GM12878 (cell line): ENCODE measurements around the gene BAZ1B. TPM values are rescaled to one million over a fixed set of nuclear protein-coding genes. Genes with fewer than 3 reads are reported as not detected.

ENCODE experiments used
- ATAC-seq: fragments of 200-7000 bp; cut with Tn5 transposase; 3 replicates; pipeline ENCODE4 v1.9.1; 2020; ENCODE audit warnings: mild to moderate bottlenecking, moderate library complexity
- BruUV-seq: library from RNA; stranded (reverse); fragments of 400-500 nt; replicated peaks from 2 replicates; lab custom pipeline; 2021; lab: Mats Ljungman, UMichigan
- CTCF ChIA-PET: fragments of 300-600 bp; sonication (Branson Sonifier 250); formaldehyde crosslinking; extraction: SDS; loops from one replicate; lab custom pipeline; 2021; ENCODE audit warnings: inconsistent platforms; lab: Yijun Ruan, JAX
- POLR2A ChIA-PET: fragments of 350-600 bp; formaldehyde crosslinking; extraction: SDS; loops from one replicate; lab custom pipeline; 2021; ENCODE audit warnings: inconsistent platforms; lab: Charles Lee
- RAD21 ChIA-PET: fragments of 300-600 bp; sonication (Branson Sonifier 250); formaldehyde crosslinking; loops from one replicate; lab custom pipeline; 2023; ENCODE audit warnings: antibody characterized with exemption; ENCODE audit not compliant: unreplicated experiment; lab: Charles Lee
- SMC1A ChIA-PET: fragments of 300-600 bp; sonication (Branson Sonifier 250); formaldehyde crosslinking; loops from one replicate; lab custom pipeline; 2023; ENCODE audit not compliant: unreplicated experiment, uncharacterized antibody; lab: Charles Lee
- DNase-seq: peaks from one replicate; pipeline ENCODE4 v3.0.0-alpha.2; 2011; ENCODE audit warnings: low read depth, low spot score
- FAIRE-seq: peaks from 3 replicates; lab custom pipeline; 2011; peaks lifted over from hg19 to GRCh38; lab: Jason Lieb, UNC
- H2AFZ ChIP-seq: 2 replicates; pipeline ENCODE4 v1.6.0; 2011; ENCODE audit warnings: low read depth, low read length, control low read depth; ENCODE audit not compliant: control insufficient read depth
- H3K27ac ChIP-seq: 2 replicates; pipeline ENCODE4 v1.5.1; 2011; ENCODE audit warnings: control low read depth; ENCODE audit not compliant: control insufficient read depth, insufficient read depth
- H3K27me3 ChIP-seq, 2 experiments: replicated peaks in 1 of 2; 2 replicates each; pipeline versions ENCODE4 v1.6.0 to v1.6.1; 2011; ENCODE audit warnings: low read length in 1 of 2; ENCODE audit not compliant: control insufficient read depth in 2 of 2, insufficient read depth in 2 of 2
- H3K36me3 ChIP-seq, 2 experiments: 2 replicates each; pipeline ENCODE4 v1.5.1; 2011; ENCODE audit warnings: low read length in 1 of 2; ENCODE audit not compliant: control insufficient read depth in 2 of 2, insufficient read depth in 2 of 2
- H3K4me1 ChIP-seq: 2 replicates; pipeline ENCODE4 v1.6.1; 2011; ENCODE audit warnings: mild to moderate bottlenecking, low read length, moderate library complexity, mixed read lengths; ENCODE audit not compliant: control insufficient read depth, insufficient read depth
- H3K4me2 ChIP-seq: 2 replicates; pipeline ENCODE4 v1.6.0; 2011; ENCODE audit warnings: control low read depth; ENCODE audit not compliant: control insufficient read depth, insufficient read depth
- H3K4me3 ChIP-seq: fragments of 200-600 bp; sonication (generic); 2 replicates; pipeline ENCODE4 v1.5.1; 2016
- H3K79me2 ChIP-seq: 2 replicates; pipeline ENCODE4 v1.6.0; 2011; ENCODE audit warnings: low read length; ENCODE audit not compliant: control insufficient read depth, insufficient read depth
- H3K9ac ChIP-seq: 2 replicates; pipeline ENCODE4 v1.8.0; 2011; ENCODE audit warnings: low read length, control low read depth, mixed read lengths; ENCODE audit not compliant: control insufficient read depth, insufficient read depth
- H3K9me3 ChIP-seq: replicated peaks from 3 replicates; pipeline ENCODE4 v1.5.1; 2011; ENCODE audit warnings: mild to moderate bottlenecking, low read length; ENCODE audit not compliant: control insufficient read depth, insufficient read depth
- H4K20me1 ChIP-seq: 2 replicates; pipeline ENCODE4 v1.6.0; 2011; ENCODE audit not compliant: control insufficient read depth, insufficient read depth
- ATF7 ChIP-seq: fragments of 450-650 bp; IDR thresholded peaks from 2 replicates; pipeline ENCODE4 v1.6.1; 2016; ENCODE audit warnings: low read depth, mild to moderate bottlenecking
- CHD1 ChIP-seq: IDR thresholded peaks from 2 replicates; pipeline ENCODE4 v1.6.1; 2012; ENCODE audit warnings: low read depth, low read length, improper control_type of control experiment
- CHD4 ChIP-seq: fragments of 200-600 bp; sonication (generic); IDR thresholded peaks from 2 replicates; pipeline ENCODE4 v1.6.1; 2016; ENCODE audit warnings: mild to moderate bottlenecking
- HCFC1 ChIP-seq: fragments of 150-350 bp; IDR thresholded peaks from 2 replicates; pipeline ENCODE4 v1.6.1; 2014; ENCODE audit warnings: low read length
- IKZF1 ChIP-seq: fragments of 450-650 bp; conservative IDR thresholded peaks from 2 replicates; pipeline ENCODE4 v1.6.1; 2017; ENCODE audit warnings: antibody characterized with exemption, mild to moderate bottlenecking
- RAD21 ChIP-seq: IDR thresholded peaks from 2 replicates; pipeline ENCODE4 v1.6.1; 2011; ENCODE audit warnings: mild to moderate bottlenecking, low read depth, low read length, moderate library complexity; ENCODE audit not compliant: insufficient read depth
- SMAD5 ChIP-seq: IDR thresholded peaks from 2 replicates; pipeline ENCODE4 v1.6.1; 2016; ENCODE audit warnings: antibody characterized with exemption, low read depth
- ZBED1 ChIP-seq: IDR thresholded peaks from 2 replicates; pipeline ENCODE4 v1.6.1; 2016; ENCODE audit warnings: borderline replicate concordance
- WGBS: methylation state at CpG from one replicate; pipeline ENCODE4 v1.1.6; 2016; ENCODE audit warnings: low lambda C conversion rate; ENCODE audit not compliant: insufficient replicate concordance, insufficient coverage; ENCODE audit errors: missing lambda C conversion rate; 5-methylcytosine and 5-hydroxymethylcytosine counted together
- in situ Hi-C: fragments of 300-500 bp; cut with MboI; formaldehyde crosslinking; loops from 9 replicates; pipeline ENCODE4 v1.14.3; 2018; ENCODE audit warnings: mixed read lengths
- intact Hi-C: fragments of 100-400 bp; cut with micrococcal nuclease; formaldehyde crosslinking; loops from one replicate; pipeline ENCODE4 v1.14.2; 2022; ENCODE audit not compliant: unreplicated experiment
- polyA plus RNA-seq, 11 experiments: library from polyadenylated mRNA; depleted of rRNA in 4 of 11; unstranded in 6 of 11; stranded (reverse) in 5 of 11; fragments of >200 nt; fragmentation: Nextera tagmentation in 4 of 11; fragmentation: Illumina TruSeq in 1 of 11; extraction: Ambion mirVana in 4 of 11; extraction: Trizol in 1 of 11; gene quantifications; 1 replicate in 1 of 11; 2 replicates in 10 of 11; pipeline versions ENCODE4 v1.2.1 to v1.2.3, GENCODE V29; 2011 to 2016; ENCODE audit warnings: inconsistent platforms in 2 of 11, missing spikeins in 2 of 11, low read depth in 1 of 11
- total RNA-seq, 4 experiments: library from RNA; depleted of rRNA in 3 of 4; stranded (reverse); fragments of >200 nt in 3 of 4; fragmentation: Illumina TruSeq in 1 of 4; extraction: Trizol in 1 of 4; gene quantifications; 2 replicates each; pipeline versions ENCODE4 v1.2.1 to v1.2.3, GENCODE V29; 2013 to 2021
- TF ChIP-seq, protein P1 (sequence below): fragments of 150-350 bp; IDR thresholded peaks from 2 replicates; pipeline ENCODE4 v1.6.1; 2014; ENCODE audit warnings: mild to moderate bottlenecking, low read depth, low read length
- TF ChIP-seq, protein P2 (sequence below): fragments of 450-650 bp; IDR thresholded peaks from 2 replicates; pipeline ENCODE4 v1.6.1; 2016; ENCODE audit warnings: mild to moderate bottlenecking

Gene BAZ1B
- total and polyA plus RNA-seq, 10 of the 15 experiments (the other 5 are each of a cell fraction or from before 2014, with no cell fraction given): 14.0 to 77.4 (median 36.2) TPM

GRCh38 chr7:73509463-73509862 lies 12.6 kb downstream of the BAZ1B start:
- Histone ChIP-seq H3K4me2 (no peak overlapping the region), H2AFZ (no peak overlapping the region), H3K27me3 (no peaks in the 10 kb centered on the region), H3K9ac (no peak overlapping the region), H3K36me3 (peaks cover 11 to 41% of the 10 kb centered on the region in 2 experiments), H3K27ac (no peak overlapping the region), H3K9me3 (no peaks in the 10 kb centered on the region), H3K79me2 (peaks cover 28% of the 10 kb centered on the region), H3K4me1 (no peaks in the 10 kb centered on the region), H3K4me3 (no peak overlapping the region), H4K20me1 (no peaks in the 10 kb centered on the region; the same call in 1 of the 2 replicates)
- FAIRE-seq (no peak), DNase-seq (no peak), ATAC-seq (no peak)
- CTCF ChIA-PET: no interaction called here
- in situ Hi-C loops (no loop called here), intact Hi-C loops (no loop called here)
- SMC1A ChIA-PET: no interaction called here
- RAD21 ChIA-PET: no interaction called here
- WGBS: 92% methylated on average over 5 of the region's 5 CpGs
- POLR2A ChIA-PET: interaction anchor here (1.7 kb wide), 1 partner anchor 9 kb away, joined by 4 read pairs; no protein-coding TSS in a partner anchor
- BruUV-seq: no TSS peak
- no peak for TF ChIP-seq IKZF1
- TF ChIP-seq, protein P1, sequence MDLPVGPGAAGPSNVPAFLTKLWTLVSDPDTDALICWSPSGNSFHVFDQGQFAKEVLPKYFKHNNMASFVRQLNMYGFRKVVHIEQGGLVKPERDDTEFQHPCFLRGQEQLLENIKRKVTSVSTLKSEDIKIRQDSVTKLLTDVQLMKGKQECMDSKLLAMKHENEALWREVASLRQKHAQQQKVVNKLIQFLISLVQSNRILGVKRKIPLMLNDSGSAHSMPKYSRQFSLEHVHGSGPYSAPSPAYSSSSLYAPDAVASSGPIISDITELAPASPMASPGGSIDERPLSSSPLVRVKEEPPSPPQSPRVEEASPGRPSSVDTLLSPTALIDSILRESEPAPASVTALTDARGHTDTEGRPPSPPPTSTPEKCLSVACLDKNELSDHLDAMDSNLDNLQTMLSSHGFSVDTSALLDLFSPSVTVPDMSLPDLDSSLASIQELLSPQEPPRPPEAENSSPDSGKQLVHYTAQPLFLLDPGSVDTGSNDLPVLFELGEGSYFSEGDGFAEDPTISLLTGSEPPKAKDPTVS: no peak
- no peak for TF ChIP-seq HCFC1
- TF ChIP-seq ATF7: no peak
- TF ChIP-seq SMAD5: no peak
- TF ChIP-seq CHD1: no peak
- TF ChIP-seq ZBED1: no peak
- TF ChIP-seq RAD21: no peak
- TF ChIP-seq, protein P2, sequence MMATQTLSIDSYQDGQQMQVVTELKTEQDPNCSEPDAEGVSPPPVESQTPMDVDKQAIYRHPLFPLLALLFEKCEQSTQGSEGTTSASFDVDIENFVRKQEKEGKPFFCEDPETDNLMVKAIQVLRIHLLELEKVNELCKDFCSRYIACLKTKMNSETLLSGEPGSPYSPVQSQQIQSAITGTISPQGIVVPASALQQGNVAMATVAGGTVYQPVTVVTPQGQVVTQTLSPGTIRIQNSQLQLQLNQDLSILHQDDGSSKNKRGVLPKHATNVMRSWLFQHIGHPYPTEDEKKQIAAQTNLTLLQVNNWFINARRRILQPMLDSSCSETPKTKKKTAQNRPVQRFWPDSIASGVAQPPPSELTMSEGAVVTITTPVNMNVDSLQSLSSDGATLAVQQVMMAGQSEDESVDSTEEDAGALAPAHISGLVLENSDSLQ: no peak
- no peak for TF ChIP-seq CHD4
